Measurements from ENCODE around the gene LIPI. TPM values are rescaled to one million over a fixed set of nuclear protein-coding genes. Genes with fewer than 3 reads are reported as not detected.
"Not testable (repeated sequence)": the region's sequence is repeated elsewhere in the genome, so short reads cannot be mapped to it uniquely, and the experiment has no call there.

LIPI gene
- total and polyA plus RNA-seq, 8 donors: not detected

DNA sequence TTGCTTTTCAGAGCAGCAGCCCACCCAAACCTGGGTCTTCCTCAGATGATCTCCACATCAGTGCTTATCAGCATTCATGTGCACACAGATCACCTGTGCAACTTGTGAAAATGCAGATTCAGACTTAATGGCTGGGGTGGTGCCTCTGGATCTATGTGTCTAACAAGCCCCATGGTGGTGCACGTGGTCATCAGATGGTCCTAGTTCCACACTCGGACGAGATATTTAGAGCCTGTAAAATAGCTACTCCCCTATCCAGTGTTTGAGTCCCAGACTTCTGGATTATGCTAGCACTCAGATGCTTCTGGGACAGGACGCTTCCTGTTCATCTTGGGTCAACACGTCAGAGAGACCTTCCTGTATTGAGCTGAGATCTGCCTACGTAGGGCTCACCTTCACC lies 114.2 kb downstream of the LIPI start:
- Histone ChIP-seq H3K36me3 (peaks cover 0 to 9% (median 0%) of the 10 kb centered on the region in 4 donors), H3K4me1 (no peaks in the 10 kb centered on the region), H3K4me3 (no peak overlapping the region), H3K27me3 (no peaks in the 10 kb centered on the region), H3K27ac (no peak overlapping the region), H3K9me3 (peaks cover 0 to 7% (median 0%) of the 10 kb centered on the region in 4 donors)
- intact Hi-C loops (cut with DNase I; ENCODE audit: low total_unique reads): no loop called here
- WGBS, 5 donors: 91 to 95% (median 93%) methylated on average over 6 of the region's 6 CpGs
- no peak for DNase-seq
- TF ChIP-seq POLR2A (IDR thresholded peaks at IDR 0.05): no peak
- no peak for TF ChIP-seq EP300 (IDR thresholded peaks at IDR 0.05)
- no peak for TF ChIP-seq POLR2AphosphoS5 (IDR thresholded peaks at IDR 0.05)
- TF ChIP-seq, protein P1, sequence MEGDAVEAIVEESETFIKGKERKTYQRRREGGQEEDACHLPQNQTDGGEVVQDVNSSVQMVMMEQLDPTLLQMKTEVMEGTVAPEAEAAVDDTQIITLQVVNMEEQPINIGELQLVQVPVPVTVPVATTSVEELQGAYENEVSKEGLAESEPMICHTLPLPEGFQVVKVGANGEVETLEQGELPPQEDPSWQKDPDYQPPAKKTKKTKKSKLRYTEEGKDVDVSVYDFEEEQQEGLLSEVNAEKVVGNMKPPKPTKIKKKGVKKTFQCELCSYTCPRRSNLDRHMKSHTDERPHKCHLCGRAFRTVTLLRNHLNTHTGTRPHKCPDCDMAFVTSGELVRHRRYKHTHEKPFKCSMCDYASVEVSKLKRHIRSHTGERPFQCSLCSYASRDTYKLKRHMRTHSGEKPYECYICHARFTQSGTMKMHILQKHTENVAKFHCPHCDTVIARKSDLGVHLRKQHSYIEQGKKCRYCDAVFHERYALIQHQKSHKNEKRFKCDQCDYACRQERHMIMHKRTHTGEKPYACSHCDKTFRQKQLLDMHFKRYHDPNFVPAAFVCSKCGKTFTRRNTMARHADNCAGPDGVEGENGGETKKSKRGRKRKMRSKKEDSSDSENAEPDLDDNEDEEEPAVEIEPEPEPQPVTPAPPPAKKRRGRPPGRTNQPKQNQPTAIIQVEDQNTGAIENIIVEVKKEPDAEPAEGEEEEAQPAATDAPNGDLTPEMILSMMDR (IDR thresholded peaks at IDR 0.05): no peak

DNA sequence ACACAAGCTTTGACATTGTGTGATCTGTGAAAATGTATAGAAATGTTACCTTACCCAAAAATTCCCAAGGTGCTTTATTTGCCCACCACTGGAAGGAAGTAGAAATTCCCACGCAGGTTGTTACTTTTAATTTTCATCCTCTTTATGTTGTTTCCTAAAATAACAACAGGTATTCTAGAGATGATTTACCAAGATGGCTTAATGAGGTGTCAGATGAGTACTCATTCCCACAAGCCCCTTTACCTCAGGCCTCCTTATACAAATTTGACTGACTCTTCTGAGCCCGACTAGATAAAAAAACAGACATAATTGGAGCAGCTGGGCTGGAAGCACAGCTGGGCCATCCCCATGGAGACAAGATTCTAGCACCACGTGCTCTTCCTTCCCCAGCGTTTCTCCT lies 114.6 kb downstream of the LIPI start:
- intact Hi-C loops (cut with DNase I; ENCODE audit: low total_unique reads): no loop called here
- WGBS, 5 donors: 48 to 83% (median 78%) methylated on average over 4 of the region's 4 CpGs
- no peak for TF ChIP-seq POLR2AphosphoS5 (IDR thresholded peaks at IDR 0.05)
- TF ChIP-seq, protein P1 (IDR thresholded peaks at IDR 0.05): no peak
- TF ChIP-seq POLR2A (IDR thresholded peaks at IDR 0.05): no peak
- TF ChIP-seq EP300 (IDR thresholded peaks at IDR 0.05): no peak
- Histone ChIP-seq H3K4me1 (no peaks in the 10 kb centered on the region), H3K36me3 (peaks cover 0 to 9% (median 0%) of the 10 kb centered on the region in 4 donors), H3K27me3 (no peaks in the 10 kb centered on the region), H3K27ac (no peak overlapping the region), H3K4me3 (no peak overlapping the region), H3K9me3 (peaks cover 0 to 7% (median 0%) of the 10 kb centered on the region in 4 donors)
- no peak for DNase-seq

DNA sequence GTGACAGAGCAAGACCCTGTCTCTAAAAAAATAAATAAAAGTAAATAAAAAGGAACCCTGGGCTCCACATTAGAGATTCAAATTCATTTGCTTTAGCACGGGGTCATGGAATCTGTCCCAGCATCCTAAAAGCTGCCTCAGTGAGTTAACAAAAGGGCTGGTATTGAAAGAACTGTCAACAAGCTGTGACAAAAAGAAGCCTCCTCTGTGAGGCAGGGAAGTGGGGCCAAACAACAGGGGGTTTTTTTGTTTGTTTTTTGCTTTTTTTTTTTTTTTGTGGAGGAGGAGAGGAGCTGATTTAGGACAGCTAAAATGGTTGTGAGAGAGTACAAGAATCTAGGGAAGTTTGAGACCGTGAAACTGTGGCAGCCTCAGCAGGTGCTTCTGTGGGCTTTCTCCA lies 115.7 kb downstream of the LIPI start:
- H3K27ac ChIP-seq: no peak overlapping the region

DNA sequence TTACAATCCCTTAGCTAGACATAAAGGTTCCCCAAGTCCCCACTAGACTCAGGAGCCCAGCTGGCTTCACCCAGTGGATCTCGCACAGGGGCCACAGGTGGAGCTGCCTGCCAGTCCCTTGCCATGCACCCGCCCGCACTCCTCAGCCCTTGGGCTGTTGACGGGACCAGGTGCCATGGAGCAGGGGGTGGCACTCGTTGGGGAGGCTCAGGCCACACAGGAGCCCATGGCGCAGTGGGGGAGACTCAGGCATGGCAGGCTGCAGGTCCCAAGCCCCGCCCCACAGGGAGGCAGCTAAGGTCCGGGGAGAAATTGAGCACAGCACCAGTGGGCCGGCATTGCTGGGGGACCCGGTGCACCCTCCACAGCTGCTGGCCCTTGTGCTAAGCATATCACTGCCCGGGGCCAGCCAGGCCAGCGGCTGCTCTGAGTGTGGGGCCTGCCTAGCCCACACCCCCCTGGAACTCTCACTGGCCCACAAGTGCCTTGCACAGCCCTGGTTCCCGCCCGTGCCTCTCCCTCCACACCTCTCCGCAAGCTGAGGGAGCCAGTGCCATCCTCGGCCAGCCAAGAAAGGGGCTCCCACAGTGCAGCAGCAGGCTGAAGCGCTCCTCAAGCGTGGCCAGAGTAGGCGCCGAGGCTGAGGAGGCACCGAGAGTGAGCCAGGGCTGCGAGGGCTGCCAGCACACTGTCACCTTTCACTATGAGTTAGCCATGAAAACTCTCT lies 117.8 kb downstream of the LIPI start:
- no peak overlapping the region for H3K4me3 ChIP-seq
- TF ChIP-seq POLR2A (IDR thresholded peaks at IDR 0.05) (no peak), EP300 (IDR thresholded peaks at IDR 0.05) (no peak), POLR2AphosphoS5 (IDR thresholded peaks at IDR 0.05) (no peak)
- no peak for DNase-seq
- H3K27me3 ChIP-seq: no peaks in the 10 kb centered on the region
- H3K27ac ChIP-seq: no peak overlapping the region
- 81 to 89% (median 86%) methylated on average over 10 to 22 of the region's 22 CpGs for WGBS, 5 donors
- no peaks in the 10 kb centered on the region for H3K4me1 ChIP-seq
- H3K36me3 ChIP-seq: peaks cover 0 to 8% (median 0%) of the 10 kb centered on the region in 4 donors
- H3K9me3 ChIP-seq: peaks cover 0 to 7% (median 2%) of the 10 kb centered on the region in 4 donors
- intact Hi-C loops (cut with DNase I; ENCODE audit: low total_unique reads): no loop called here

More for the DNA sequence above, 115.7 kb downstream of the LIPI start:
- WGBS, 5 donors: 57 to 91% (median 68%) methylated on average over 2 of the region's 2 CpGs
- DNase-seq: no peak
- no peaks in the 10 kb centered on the region for H3K27me3 ChIP-seq
- H3K9me3 ChIP-seq: peaks cover 0 to 7% (median 1%) of the 10 kb centered on the region in 4 donors
- TF ChIP-seq POLR2AphosphoS5 (IDR thresholded peaks at IDR 0.05): no peak
- intact Hi-C loops (cut with DNase I; ENCODE audit: low total_unique reads): no loop called here
- H3K4me3 ChIP-seq: no peak overlapping the region
- peaks cover 0 to 9% (median 0%) of the 10 kb centered on the region in 4 donors for H3K36me3 ChIP-seq
- H3K4me1 ChIP-seq: no peaks in the 10 kb centered on the region

DNA sequence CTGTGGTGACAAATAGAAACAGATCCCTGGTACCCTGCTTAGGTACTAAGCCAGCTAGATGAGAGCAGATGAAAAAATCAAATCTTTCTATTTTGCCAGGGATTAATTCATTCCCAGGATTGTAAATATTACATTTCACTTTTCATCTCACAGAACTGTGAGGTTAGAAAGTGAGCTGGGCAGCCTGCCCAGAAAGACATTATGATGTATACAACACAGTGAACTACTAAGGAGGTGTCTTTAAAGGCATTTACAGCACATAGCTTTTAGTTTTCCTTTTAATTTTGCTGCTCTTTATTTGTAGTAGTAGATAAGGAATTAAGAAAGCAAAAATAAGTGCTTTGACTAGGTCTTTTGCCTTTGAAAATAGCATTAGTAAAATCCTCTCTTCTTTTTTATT lies 120.6 kb downstream of the LIPI start:
- H3K27ac ChIP-seq; H3K9me3 ChIP-seq; H3K4me3 ChIP-seq; H3K4me1 ChIP-seq; intact Hi-C loops (cut with DNase I; ENCODE audit: low total_unique reads); H3K27me3 ChIP-seq; H3K36me3 ChIP-seq: not testable (repeated sequence)
- peak in 1 of 2 donors; percentile 30 for DNase-seq

DNA sequence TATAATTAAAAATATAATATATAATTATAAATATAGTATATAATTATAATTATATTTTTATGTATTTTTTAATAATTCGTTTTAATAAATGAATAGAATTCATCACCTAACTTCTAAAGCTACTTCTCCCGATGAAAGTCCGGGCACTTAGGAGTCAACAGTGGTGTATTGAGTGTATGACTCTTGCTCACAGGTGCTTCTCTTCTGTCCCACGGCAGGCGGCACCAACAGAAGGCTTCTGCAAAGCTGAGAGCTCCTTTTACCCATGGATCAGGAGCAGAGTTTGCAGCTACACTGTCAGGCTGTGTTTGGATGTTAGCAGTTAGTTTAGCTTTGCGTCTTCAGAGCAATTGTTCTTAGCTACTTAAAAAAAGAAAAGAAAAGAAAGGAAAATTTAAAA lies 122.4 kb downstream of the LIPI start:
- Histone ChIP-seq H3K27me3 (no peaks in the 10 kb centered on the region), H3K36me3 (peaks cover 0 to 23% (median 8%) of the 10 kb centered on the region in 4 donors), H3K27ac (no peak overlapping the region), H3K4me1 (no peaks in the 10 kb centered on the region), H3K9me3 (peaks cover 0 to 26% (median 16%) of the 10 kb centered on the region in 4 donors), H3K4me3 (no peak overlapping the region)
- WGBS, 5 donors: 78 to 95% (median 91%) methylated on average over 6 of the region's 6 CpGs
- no peak for DNase-seq
- intact Hi-C loops (cut with DNase I; ENCODE audit: low total_unique reads): no loop called here
- TF ChIP-seq, protein P1 (IDR thresholded peaks at IDR 0.05): no peak
- TF ChIP-seq POLR2A (IDR thresholded peaks at IDR 0.05) (no peak), POLR2AphosphoS5 (IDR thresholded peaks at IDR 0.05) (no peak), EP300 (IDR thresholded peaks at IDR 0.05) (no peak)

Data from stomach (tissue), 9 donors.